Stimulated activated CD8-positive, alpha-beta memory T cell treated with anti-CD3 and anti-CD28 coated beads, Interleukin-7, amount 100 ng/mL, for 24 hours (primary cell): ENCODE results near the gene IL13RA2.

Experiments used
- DNase-seq: peaks from one replicate; pipeline ENCODE4 v3.0.0-alpha.2; 2020; ENCODE audit warnings: low read depth

IL13RA2 gene

GRCh38 chrX:114997779-114998178, 19.6 kb downstream of the IL13RA2 start:
- no peak for DNase-seq

DNA sequence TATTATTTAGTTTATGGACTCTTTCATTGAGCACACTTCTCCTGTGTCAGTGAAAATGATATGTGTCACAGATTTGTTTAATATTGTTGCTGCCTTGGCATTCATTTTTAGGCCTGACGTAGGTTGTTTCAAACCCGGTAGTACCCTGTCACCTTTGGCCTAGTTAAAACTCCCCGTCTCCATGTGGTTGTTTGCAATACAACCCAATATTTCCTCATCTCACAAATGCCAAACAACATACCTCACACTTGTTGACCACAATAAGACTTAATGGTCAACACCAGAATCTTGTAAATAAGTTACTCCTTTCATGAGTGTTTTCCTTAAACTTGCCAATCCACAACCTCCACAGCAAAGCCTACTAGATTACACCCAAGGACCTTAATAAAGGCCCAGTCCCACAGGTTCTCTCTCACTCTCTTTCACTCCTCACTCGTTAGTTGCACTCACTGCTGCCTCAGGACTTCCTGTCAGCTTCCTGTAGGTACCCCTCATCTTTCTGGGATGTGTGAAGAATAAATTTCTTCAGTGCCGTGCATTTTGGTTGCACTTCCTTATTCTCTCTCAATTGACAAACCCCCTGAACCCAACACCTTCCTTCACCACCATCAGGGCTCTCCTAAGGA, 31.3 kb downstream of the IL13RA2 start:
- no peak for DNase-seq

GRCh38 chrX:114976292-114976691, 41.1 kb downstream of the IL13RA2 start:
- no peak for DNase-seq

DNA sequence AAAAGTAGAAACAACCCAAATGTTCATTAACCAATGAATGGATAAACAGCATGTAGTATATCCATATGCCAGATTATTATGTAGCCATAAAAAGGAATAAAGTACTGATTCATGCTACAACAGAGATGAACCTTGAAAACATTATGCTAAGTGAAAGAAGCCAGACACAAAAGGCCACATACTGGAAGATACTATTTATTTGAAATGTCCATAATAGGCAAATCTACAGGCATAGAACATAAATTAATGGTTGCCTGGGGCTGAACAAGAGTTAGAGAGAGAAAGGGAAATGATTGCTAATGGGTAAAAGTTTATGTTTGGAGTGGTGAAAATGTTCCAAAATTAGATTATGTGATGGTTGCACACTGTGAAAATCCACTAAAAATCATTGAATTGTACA, 44.4 kb downstream of the IL13RA2 start:
- DNase-seq: no peak

DNA sequence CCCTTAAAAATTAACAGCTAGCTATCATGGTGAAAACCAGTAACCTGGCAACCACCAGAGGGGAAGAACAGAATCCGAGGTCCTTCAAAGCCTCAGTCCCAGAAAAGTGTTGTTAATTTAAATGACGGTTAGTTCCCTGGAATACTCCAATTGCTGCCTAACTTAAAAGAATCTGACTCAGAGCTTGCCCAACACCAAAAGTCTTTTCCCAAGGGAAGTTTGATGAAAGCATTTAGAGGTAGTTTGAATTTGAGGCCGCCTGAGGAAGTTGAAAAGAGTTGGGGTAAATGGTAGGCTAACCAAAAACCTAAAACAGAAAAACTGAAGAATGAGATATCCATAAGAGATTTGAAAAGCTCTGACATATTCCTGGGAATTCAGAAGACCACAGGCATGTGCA, 46.6 kb downstream of the IL13RA2 start:
- no peak for DNase-seq

DNA sequence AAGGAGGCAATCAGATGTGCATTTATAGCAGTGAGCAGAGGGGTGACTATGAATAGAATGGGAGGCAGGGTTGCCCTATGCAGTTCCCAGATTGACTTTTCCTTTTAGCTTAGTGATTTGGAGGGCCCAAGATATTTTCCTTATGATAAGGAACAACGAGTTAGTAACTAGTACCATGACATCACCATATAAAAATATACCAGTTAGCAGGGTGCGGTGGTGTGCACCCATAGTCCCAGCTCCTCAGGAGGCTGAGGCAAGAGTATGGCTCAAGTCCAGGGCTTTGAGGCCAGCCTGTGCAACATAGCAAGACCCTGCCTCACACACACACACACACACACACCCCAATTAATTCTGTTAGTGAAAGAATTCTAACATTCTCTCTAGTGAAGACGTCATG, 53.0 kb downstream of the IL13RA2 start:
- no peak for DNase-seq

DNA sequence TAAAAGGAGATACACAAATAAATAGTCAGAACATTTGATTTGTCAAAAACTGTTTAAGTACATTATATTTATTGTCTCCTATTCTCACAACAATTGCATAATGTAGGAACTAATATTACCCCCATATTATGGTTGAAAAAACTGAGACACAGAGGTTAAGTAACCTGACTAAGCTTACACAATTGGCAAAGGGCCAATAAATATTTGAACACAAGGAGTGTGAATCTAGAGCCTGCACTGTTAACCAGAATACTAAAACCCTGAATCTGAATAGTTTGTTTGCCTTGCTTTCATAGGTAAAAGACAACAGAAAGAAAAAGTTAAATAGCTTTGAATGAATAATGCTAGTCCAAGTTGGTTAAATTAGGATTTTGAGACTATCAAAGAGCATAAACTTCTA, 55.2 kb downstream of the IL13RA2 start:
- no peak for DNase-seq

GRCh38 chrX:114959729-114960128, 57.7 kb downstream of the IL13RA2 start:
- no peak for DNase-seq
